Bronchus fibroblast of lung (primary cell): Measurements from ENCODE around the gene INSIG2. TPM values are rescaled to one million over a fixed set of nuclear protein-coding genes. Genes with fewer than 3 reads are reported as not detected.

Experiments used
- total RNA-seq: library from RNA; depleted of rRNA; stranded (reverse); fragments of >200 nt; gene quantifications from 2 replicates; pipeline ENCODE4 v1.2.3, GENCODE V29; 2015

Gene INSIG2
- 3.5 and 3.7 TPM in 2 replicates for total RNA-seq

GRCh38 chr2:118088051-118089024 is at the start of gene INSIG2:
TSS of gene INSIG2 (plus strand) at chr2:118088471. CDS start at chr2:118096557, 8,086 bp downstream.

Other genes starting within 250 kb of the INSIG2 start
- gene CCDC93, start 74.4 kb upstream of the INSIG2 start, total RNA-seq: 5.9 TPM in 2 replicates